GM12878 (cell line): ENCODE data around the gene SLC28A1. TPM values are rescaled to one million over a fixed set of nuclear protein-coding genes. Genes with fewer than 3 reads are reported as not detected.

ENCODE experiments used
- ATAC-seq: fragments of 200-7000 bp; cut with Tn5 transposase; 3 replicates; pipeline ENCODE4 v1.9.1; 2020; ENCODE audit warnings: mild to moderate bottlenecking, moderate library complexity
- BruUV-seq: library from RNA; stranded (reverse); fragments of 400-500 nt; replicated peaks from 2 replicates; lab custom pipeline; 2021; lab: Mats Ljungman, UMichigan
- CTCF ChIA-PET: fragments of 300-600 bp; sonication (Branson Sonifier 250); formaldehyde crosslinking; extraction: SDS; loops from one replicate; lab custom pipeline; 2021; ENCODE audit warnings: inconsistent platforms; lab: Yijun Ruan, JAX
- POLR2A ChIA-PET: fragments of 350-600 bp; formaldehyde crosslinking; extraction: SDS; loops from one replicate; lab custom pipeline; 2021; ENCODE audit warnings: inconsistent platforms; lab: Charles Lee
- RAD21 ChIA-PET: fragments of 300-600 bp; sonication (Branson Sonifier 250); formaldehyde crosslinking; loops from one replicate; lab custom pipeline; 2023; ENCODE audit warnings: antibody characterized with exemption; ENCODE audit not compliant: unreplicated experiment; lab: Charles Lee
- SMC1A ChIA-PET: fragments of 300-600 bp; sonication (Branson Sonifier 250); formaldehyde crosslinking; loops from one replicate; lab custom pipeline; 2023; ENCODE audit not compliant: unreplicated experiment, uncharacterized antibody; lab: Charles Lee
- DNase-seq: peaks from one replicate; pipeline ENCODE4 v3.0.0-alpha.2; 2011; ENCODE audit warnings: low read depth, low spot score
- FAIRE-seq: peaks from 3 replicates; lab custom pipeline; 2011; peaks lifted over from hg19 to GRCh38; lab: Jason Lieb, UNC
- H2AFZ ChIP-seq: 2 replicates; pipeline ENCODE4 v1.6.0; 2011; ENCODE audit warnings: low read depth, low read length, control low read depth; ENCODE audit not compliant: control insufficient read depth
- H3K27ac ChIP-seq: 2 replicates; pipeline ENCODE4 v1.5.1; 2011; ENCODE audit warnings: control low read depth; ENCODE audit not compliant: control insufficient read depth, insufficient read depth
- H3K27me3 ChIP-seq, 2 experiments: replicated peaks in 1 of 2; 2 replicates each; pipeline versions ENCODE4 v1.6.0 to v1.6.1; 2011; ENCODE audit warnings: low read length in 1 of 2; ENCODE audit not compliant: control insufficient read depth in 2 of 2, insufficient read depth in 2 of 2
- H3K36me3 ChIP-seq, 2 experiments: 2 replicates each; pipeline ENCODE4 v1.5.1; 2011; ENCODE audit warnings: low read length in 1 of 2; ENCODE audit not compliant: control insufficient read depth in 2 of 2, insufficient read depth in 2 of 2
- H3K4me1 ChIP-seq: 2 replicates; pipeline ENCODE4 v1.6.1; 2011; ENCODE audit warnings: mild to moderate bottlenecking, low read length, moderate library complexity, mixed read lengths; ENCODE audit not compliant: control insufficient read depth, insufficient read depth
- H3K4me2 ChIP-seq: 2 replicates; pipeline ENCODE4 v1.6.0; 2011; ENCODE audit warnings: control low read depth; ENCODE audit not compliant: control insufficient read depth, insufficient read depth
- H3K4me3 ChIP-seq: fragments of 200-600 bp; sonication (generic); 2 replicates; pipeline ENCODE4 v1.5.1; 2016
- H3K79me2 ChIP-seq: 2 replicates; pipeline ENCODE4 v1.6.0; 2011; ENCODE audit warnings: low read length; ENCODE audit not compliant: control insufficient read depth, insufficient read depth
- H3K9ac ChIP-seq: 2 replicates; pipeline ENCODE4 v1.8.0; 2011; ENCODE audit warnings: low read length, control low read depth, mixed read lengths; ENCODE audit not compliant: control insufficient read depth, insufficient read depth
- H3K9me3 ChIP-seq: replicated peaks from 3 replicates; pipeline ENCODE4 v1.5.1; 2011; ENCODE audit warnings: mild to moderate bottlenecking, low read length; ENCODE audit not compliant: control insufficient read depth, insufficient read depth
- H4K20me1 ChIP-seq: 2 replicates; pipeline ENCODE4 v1.6.0; 2011; ENCODE audit not compliant: control insufficient read depth, insufficient read depth
- BCL3 ChIP-seq: IDR thresholded peaks from 2 replicates; pipeline ENCODE4 v1.6.1; 2011; ENCODE audit warnings: borderline replicate concordance, low read depth, mild to moderate bottlenecking, moderate library complexity, low read length; ENCODE audit not compliant: insufficient read depth, poor library complexity, severe bottlenecking
- SMC3 ChIP-seq: IDR thresholded peaks from 2 replicates; pipeline ENCODE4 v1.6.1; 2011; ENCODE audit warnings: low read length, improper control_type of control experiment, borderline replicate concordance
- WRNIP1 ChIP-seq: IDR thresholded peaks from 2 replicates; pipeline ENCODE4 v1.6.1; 2011; ENCODE audit warnings: low read depth, low read length, improper control_type of control experiment, borderline replicate concordance
- ZNF622 ChIP-seq: fragments of 450-650 bp; IDR thresholded peaks from 2 replicates; pipeline ENCODE4 v1.6.1; 2017; ENCODE audit warnings: mild to moderate bottlenecking, inconsistent platforms
- WGBS: methylation state at CpG from one replicate; pipeline ENCODE4 v1.1.6; 2016; ENCODE audit warnings: low lambda C conversion rate; ENCODE audit not compliant: insufficient replicate concordance, insufficient coverage; ENCODE audit errors: missing lambda C conversion rate; 5-methylcytosine and 5-hydroxymethylcytosine counted together
- in situ Hi-C: fragments of 300-500 bp; cut with MboI; formaldehyde crosslinking; loops from 9 replicates; pipeline ENCODE4 v1.14.3; 2018; ENCODE audit warnings: mixed read lengths
- intact Hi-C: fragments of 100-400 bp; cut with micrococcal nuclease; formaldehyde crosslinking; loops from one replicate; pipeline ENCODE4 v1.14.2; 2022; ENCODE audit not compliant: unreplicated experiment
- polyA plus RNA-seq, 11 experiments: library from polyadenylated mRNA; depleted of rRNA in 4 of 11; unstranded in 6 of 11; stranded (reverse) in 5 of 11; fragments of >200 nt; fragmentation: Nextera tagmentation in 4 of 11; fragmentation: Illumina TruSeq in 1 of 11; extraction: Ambion mirVana in 4 of 11; extraction: Trizol in 1 of 11; gene quantifications; 1 replicate in 1 of 11; 2 replicates in 10 of 11; pipeline versions ENCODE4 v1.2.1 to v1.2.3, GENCODE V29; 2011 to 2016; ENCODE audit warnings: inconsistent platforms in 2 of 11, missing spikeins in 2 of 11, low read depth in 1 of 11
- total RNA-seq, 4 experiments: library from RNA; depleted of rRNA in 3 of 4; stranded (reverse); fragments of >200 nt in 3 of 4; fragmentation: Illumina TruSeq in 1 of 4; extraction: Trizol in 1 of 4; gene quantifications; 2 replicates each; pipeline versions ENCODE4 v1.2.1 to v1.2.3, GENCODE V29; 2013 to 2021

The SLC28A1 gene
- total and polyA plus RNA-seq, 10 of the 15 experiments (the other 5 are each of a cell fraction or from before 2014, with no cell fraction given) = not detected

- WGBS = 43% methylated on average over 15 of the region's 15 CpGs
- H2AFZ ChIP-seq = no peak overlapping the region
- H3K9me3 ChIP-seq = no peaks in the 10 kb centered on the region
- no peak for FAIRE-seq
- H3K4me1 ChIP-seq = no peaks in the 10 kb centered on the region
- H3K9ac ChIP-seq = no peak overlapping the region
- no peak overlapping the region for H3K27ac ChIP-seq
- no peak for DNase-seq
- CTCF ChIA-PET = interaction anchor here (0.6 kb wide), 1 partner anchor 23 kb away, joined by 3 read pairs; no protein-coding TSS in a partner anchor
- no peak overlapping the region for H3K4me3 ChIP-seq
- H3K79me2 ChIP-seq = no peaks in the 10 kb centered on the region
- SMC1A ChIA-PET = no interaction called here
- intact Hi-C loops (no loop called here), in situ Hi-C loops (no loop called here)
- H3K4me2 ChIP-seq = no peak overlapping the region
- ATAC-seq = no peak
- no TSS peak for BruUV-seq
- no peaks in the 10 kb centered on the region for H3K36me3 ChIP-seq
- RAD21 ChIA-PET = no interaction called here
- H4K20me1 ChIP-seq = no peaks in the 10 kb centered on the region
- TF ChIP-seq BCL3 (no peak), SMC3 (no peak), ZNF622 (no peak)
- TF ChIP-seq, all 136 proteins: peak for 0
- H3K27me3 ChIP-seq = no peaks in the 10 kb centered on the region
- POLR2A ChIA-PET = no interaction called here
These were observed 20.8 kb downstream of the SLC28A1 start for GRCh38 chr15:84905016-84905916.

GRCh38 chr15:84907731-84908130 lies 23.3 kb downstream of the SLC28A1 start:
- Histone ChIP-seq H3K36me3 (no peaks in the 10 kb centered on the region), H3K4me2 (no peak overlapping the region), H3K4me3 (no peak overlapping the region), H3K4me1 (no peaks in the 10 kb centered on the region; the same call in 1 of the 2 replicates), H3K9me3 (no peaks in the 10 kb centered on the region), H4K20me1 (no peaks in the 10 kb centered on the region), H3K9ac (no peak overlapping the region), H2AFZ (no peak overlapping the region), H3K27ac (no peak overlapping the region), H3K79me2 (no peaks in the 10 kb centered on the region), H3K27me3 (no peaks in the 10 kb centered on the region)
- ChIA-PET CTCF (interaction anchor here (0.7 to 1.7 kb wide), 4 partner anchors 9 to 316 kb away, joined by 3 read pairs; no protein-coding TSS in a partner anchor), POLR2A (no interaction called here), RAD21 (interaction anchor here (0.9 kb wide), 1 partner anchor 309 kb away, joined by 3 read pairs; no protein-coding TSS in a partner anchor), SMC1A (no interaction called here)
- intact Hi-C loops = no loop called here
- TF ChIP-seq WRNIP1 = no peak
- ATAC-seq (no peak), FAIRE-seq (no peak), DNase-seq (no peak)
- in situ Hi-C loops = no loop called here
- 60% methylated on average over 4 of the region's 4 CpGs for WGBS
- BruUV-seq = no TSS peak
